Measurements from ENCODE around the gene FSTL4. TPM values are rescaled to one million over a fixed set of nuclear protein-coding genes. Genes with fewer than 3 reads are reported as not detected.

Gene FSTL4
- total RNA-seq, 6 donors from 2014 or later: 0.49 to 4.6 (median 1.1) TPM

GRCh38 chr5:133225671-133226152, 386.6 kb downstream of the FSTL4 start:
- TF ChIP-seq EP300 (IDR thresholded peaks at IDR 0.05) (no peak), POLR2A (IDR thresholded peaks at IDR 0.05) (no peak), CTCF (IDR thresholded peaks at IDR 0.05) (no peak), POLR2AphosphoS5 (IDR thresholded peaks at IDR 0.05) (no peak)
- ATAC-seq (ENCODE audit: low FRiP score in 2 of 2): no peak
- 85 to 90% methylated on average over 7 of the region's 7 CpGs for WGBS, 2 donors
- H3K9me3 ChIP-seq: no peaks in the 10 kb centered on the region
- H3K36me3 ChIP-seq: no peaks in the 10 kb centered on the region
- H3K4me1 ChIP-seq: no peaks in the 10 kb centered on the region
- no peaks in the 10 kb centered on the region for H3K27me3 ChIP-seq
- no peak overlapping the region for H3K4me3 ChIP-seq
- DNase-seq: no peak
- no peak overlapping the region for H3K27ac ChIP-seq

GRCh38 chr5:133222979-133223378, 389.4 kb downstream of the FSTL4 start:
- ATAC-seq (ENCODE audit: low FRiP score in 2 of 2) (no peak), DNase-seq (no peak)

DNA sequence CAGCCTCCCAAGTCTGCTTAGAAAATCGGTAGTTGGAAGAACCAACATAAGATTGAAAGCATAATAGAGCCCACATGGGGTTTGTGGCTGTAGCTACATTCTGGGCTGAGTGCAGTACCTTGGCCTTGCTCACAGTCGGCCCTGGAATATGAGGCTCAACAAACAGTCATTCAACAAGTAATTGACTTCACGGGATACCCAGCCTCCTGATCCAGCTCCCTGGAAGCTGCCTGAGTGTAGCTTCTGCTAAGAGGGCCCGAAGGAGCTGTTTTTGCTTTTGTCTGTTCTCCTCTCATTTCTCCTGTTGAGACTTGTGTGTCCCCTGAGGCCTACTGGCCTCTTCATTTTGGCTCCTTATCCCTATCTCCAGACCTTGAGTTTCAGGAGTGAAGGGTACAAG, 389.8 kb downstream of the FSTL4 start:
- ATAC-seq (ENCODE audit: low FRiP score in 2 of 2): no peak
- no peaks in the 10 kb centered on the region for H3K27me3 ChIP-seq
- no peaks in the 10 kb centered on the region for H3K4me1 ChIP-seq
- DNase-seq: no peak
- 89 to 90% methylated on average over 4 of the region's 4 CpGs for WGBS, 2 donors
- no peak for TF ChIP-seq CTCF (IDR thresholded peaks at IDR 0.05)
- TF ChIP-seq POLR2AphosphoS5 (IDR thresholded peaks at IDR 0.05): no peak
- no peak for TF ChIP-seq EP300 (IDR thresholded peaks at IDR 0.05)
- TF ChIP-seq POLR2A (IDR thresholded peaks at IDR 0.05): no peak
- H3K36me3 ChIP-seq: no peaks in the 10 kb centered on the region
- H3K4me3 ChIP-seq: no peak overlapping the region
- no peak overlapping the region for H3K27ac ChIP-seq
- no peaks in the 10 kb centered on the region for H3K9me3 ChIP-seq

More at GRCh38 chr5:133222979-133223378, 389.4 kb downstream of the FSTL4 start:
- H3K27ac ChIP-seq: no peak overlapping the region
- WGBS, 2 donors: 58 to 62% methylated on average over 7 to 8 of the region's 8 CpGs
- H3K9me3 ChIP-seq: no peaks in the 10 kb centered on the region
- H3K36me3 ChIP-seq: no peaks in the 10 kb centered on the region
- H3K4me3 ChIP-seq: no peak overlapping the region
- H3K4me1 ChIP-seq: no peaks in the 10 kb centered on the region
- TF ChIP-seq POLR2A (IDR thresholded peaks at IDR 0.05) (no peak), POLR2AphosphoS5 (IDR thresholded peaks at IDR 0.05) (no peak), CTCF (IDR thresholded peaks at IDR 0.05) (no peak), EP300 (IDR thresholded peaks at IDR 0.05) (no peak)
- no peaks in the 10 kb centered on the region for H3K27me3 ChIP-seq

- Histone ChIP-seq H3K27ac (no peak overlapping the region), H3K36me3 (no peaks in the 10 kb centered on the region), H3K4me1 (no peaks in the 10 kb centered on the region), H3K27me3 (no peaks in the 10 kb centered on the region), H3K4me3 (no peak overlapping the region), H3K9me3 (no peaks in the 10 kb centered on the region)
- ATAC-seq (ENCODE audit: low FRiP score in 2 of 2): no peak
- no peak for TF ChIP-seq CTCF (IDR thresholded peaks at IDR 0.05)
- TF ChIP-seq POLR2A (IDR thresholded peaks at IDR 0.05): no peak
- no peak for TF ChIP-seq POLR2AphosphoS5 (IDR thresholded peaks at IDR 0.05)
- no peak for TF ChIP-seq EP300 (IDR thresholded peaks at IDR 0.05)
- 88 to 94% methylated on average over 6 of the region's 6 CpGs for WGBS, 2 donors
- DNase-seq: no peak
These were observed 390.3 kb downstream of the FSTL4 start for GRCh38 chr5:133222040-133222439.

Measured in upper lobe of left lung (tissue), 6 donors.